SIG-M5 treated with dmso at 0.1 percent for 504 hours (cell line): ENCODE results near the gene ANKRD42.
A peak's percentile ranks its signal among the peaks of the same experiment; 100 is the strongest.
"Not testable (repeated sequence)": the region's sequence is repeated elsewhere in the genome, so short reads cannot be mapped to it uniquely, and the experiment has no call there.

ENCODE experiments used
- DNase-seq: peaks from one replicate; lab custom pipeline; 2025; ENCODE audit not compliant: unreplicated experiment; lab: John Stamatoyannopoulos, UW

ANKRD42 gene

DNA sequence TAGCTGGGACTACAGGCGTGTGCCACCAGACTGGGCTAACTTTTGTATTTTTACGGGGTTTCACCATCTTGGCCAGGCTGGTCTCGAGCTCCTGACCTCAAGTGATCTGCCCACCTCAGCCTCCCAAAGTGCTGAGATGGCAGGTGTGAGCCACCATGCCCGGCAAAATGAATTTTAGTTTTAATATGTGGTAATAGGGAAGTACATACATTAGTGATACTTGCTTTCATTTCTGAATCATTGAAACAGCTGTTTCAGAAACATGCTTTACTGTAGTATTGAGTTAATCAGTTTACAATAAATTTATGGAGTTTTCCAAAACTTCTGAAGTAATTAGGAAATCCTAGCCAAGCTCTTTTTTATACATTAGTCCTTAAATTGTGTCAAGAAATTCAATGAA is 21.0 kb upstream of the ANKRD42 start:
- no peak for DNase-seq

DNA sequence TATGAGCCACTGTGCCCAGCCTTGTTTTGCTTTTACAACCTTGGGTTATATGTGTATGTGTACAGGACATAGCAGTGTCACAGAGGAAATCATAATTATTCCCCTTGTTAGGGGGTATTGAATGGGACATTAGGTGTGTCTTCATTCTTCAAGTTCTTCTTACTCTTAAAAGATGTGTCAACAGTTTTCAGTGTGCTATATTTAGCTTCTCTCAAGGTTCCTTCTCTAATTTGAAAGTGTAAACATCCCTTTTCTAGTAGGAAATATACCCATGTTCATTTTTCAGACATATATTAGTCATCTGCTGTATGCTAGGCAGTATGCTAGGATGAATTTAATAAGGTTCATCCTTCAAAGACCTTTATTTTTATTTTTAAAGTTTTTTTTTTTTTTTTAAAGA is 19.5 kb upstream of the ANKRD42 start:
- DNase-seq: peak; percentile 43

DNA sequence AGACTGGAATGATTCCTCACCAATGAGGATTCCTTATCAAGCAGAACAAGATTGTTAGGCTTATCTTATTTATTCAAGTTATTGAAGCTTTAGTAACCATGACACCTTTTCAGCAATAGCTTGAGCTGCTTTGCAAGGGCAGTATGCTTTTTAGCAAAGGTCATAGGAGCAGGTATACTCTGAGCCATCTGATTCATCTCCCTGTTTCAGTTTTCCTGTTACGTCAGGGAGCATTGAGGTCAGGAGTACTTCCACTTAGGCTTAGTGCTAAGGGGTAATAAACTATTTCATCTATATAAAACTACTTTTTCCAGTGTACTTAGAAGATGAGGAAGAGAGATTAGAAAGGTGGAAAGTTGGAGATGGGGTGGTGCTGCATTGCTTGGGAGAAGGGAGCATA is 17.7 kb upstream of the ANKRD42 start:
- no peak for DNase-seq

DNA sequence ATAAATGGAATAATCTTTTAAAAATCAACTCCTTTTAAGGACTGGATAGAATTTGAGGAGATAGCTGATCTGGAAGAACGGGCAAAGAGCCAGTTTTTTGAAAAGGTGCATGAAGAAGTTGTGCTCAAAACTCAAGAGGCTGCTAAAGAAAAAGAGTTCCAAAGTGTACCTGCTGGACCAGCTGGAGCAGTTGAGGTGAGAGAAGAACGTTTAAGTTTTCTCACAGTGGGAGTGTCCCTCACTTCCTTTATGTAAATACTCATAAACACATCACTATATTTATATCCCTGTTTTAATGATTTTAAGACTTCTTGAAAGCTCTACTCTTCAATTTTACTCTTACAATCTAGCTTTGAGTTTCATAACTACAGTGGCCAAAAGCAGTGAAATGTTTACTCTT is 11.7 kb upstream of the ANKRD42 start:
- no peak for DNase-seq

DNA sequence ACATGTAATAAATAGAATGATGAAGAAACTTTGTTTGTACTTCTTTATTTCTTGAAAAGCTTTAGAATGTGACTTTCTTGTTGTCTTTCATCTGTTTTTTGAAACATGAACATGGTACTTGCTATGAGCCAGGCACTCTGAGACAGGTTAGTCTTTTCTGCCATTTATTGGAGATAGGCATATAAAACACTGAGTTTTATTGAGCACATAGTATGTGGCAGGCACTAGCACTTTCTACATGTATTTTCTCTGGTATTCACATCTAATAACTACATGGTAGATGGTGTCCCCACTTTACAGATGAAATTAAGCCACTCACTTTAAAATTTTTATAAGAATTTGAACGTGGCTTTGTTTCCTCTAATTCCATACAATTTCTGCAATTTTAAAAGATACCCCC is 7.7 kb upstream of the ANKRD42 start:
- no peak for DNase-seq

DNA sequence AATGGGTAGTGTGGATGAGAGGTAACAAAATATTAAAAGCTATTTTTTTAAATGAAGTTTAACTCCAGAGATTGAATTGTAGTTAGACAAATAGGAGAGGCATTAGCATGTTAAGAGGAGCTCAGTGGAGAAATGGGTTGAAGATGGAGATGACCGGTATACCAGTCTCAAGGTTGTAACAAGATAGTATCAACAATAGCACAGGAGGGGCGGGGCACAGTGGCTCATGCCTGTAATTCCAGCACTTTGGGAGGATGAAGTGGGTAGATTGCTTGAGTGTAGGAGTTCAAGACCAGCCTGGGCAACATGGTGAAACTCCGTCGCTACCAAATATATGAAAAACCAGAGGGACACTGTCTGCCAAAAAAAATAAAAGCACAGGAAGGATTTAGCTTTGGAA is 6.0 kb upstream of the ANKRD42 start:
- no peak for DNase-seq

DNA sequence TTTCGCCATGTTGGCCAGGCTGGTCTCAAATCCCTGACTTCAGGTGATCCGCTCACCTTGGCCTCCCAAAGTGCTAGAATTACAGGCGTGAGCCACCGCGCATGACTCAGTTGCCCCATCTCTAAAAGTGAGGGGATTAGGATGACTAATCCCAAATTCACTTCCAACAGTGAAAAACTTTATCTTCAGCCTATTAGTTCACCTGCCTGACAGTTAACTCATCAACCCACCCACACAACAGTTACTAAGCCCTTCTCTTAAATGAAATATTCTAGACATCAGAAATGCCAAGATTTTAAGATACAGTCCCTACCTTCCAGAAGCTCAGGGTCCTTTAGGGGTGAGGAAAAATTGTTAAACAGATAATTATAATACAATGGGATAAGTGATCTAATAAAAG is 2.0 kb upstream of the ANKRD42 start:
- DNase-seq: no peak

DNA sequence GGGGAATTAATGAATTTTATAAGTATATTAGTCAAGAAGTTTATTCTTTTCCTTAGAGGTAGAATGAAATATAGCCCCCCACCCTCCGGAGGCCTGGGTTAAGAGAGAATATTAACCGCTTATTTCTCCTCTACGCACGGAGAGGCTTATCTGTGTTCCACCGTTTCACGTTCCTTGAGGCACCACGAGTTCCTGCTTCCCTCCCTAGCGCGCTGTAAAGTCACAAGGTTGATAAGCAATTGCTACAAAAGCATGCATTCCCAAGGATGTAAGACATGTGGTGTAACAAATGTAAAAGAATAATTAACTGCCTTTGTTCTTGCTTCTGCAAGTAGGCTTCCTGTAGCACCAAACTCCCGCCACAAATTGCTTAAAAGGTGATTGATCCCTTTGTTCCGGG is 1.5 kb upstream of the ANKRD42 start:
- no peak for DNase-seq

DNA sequence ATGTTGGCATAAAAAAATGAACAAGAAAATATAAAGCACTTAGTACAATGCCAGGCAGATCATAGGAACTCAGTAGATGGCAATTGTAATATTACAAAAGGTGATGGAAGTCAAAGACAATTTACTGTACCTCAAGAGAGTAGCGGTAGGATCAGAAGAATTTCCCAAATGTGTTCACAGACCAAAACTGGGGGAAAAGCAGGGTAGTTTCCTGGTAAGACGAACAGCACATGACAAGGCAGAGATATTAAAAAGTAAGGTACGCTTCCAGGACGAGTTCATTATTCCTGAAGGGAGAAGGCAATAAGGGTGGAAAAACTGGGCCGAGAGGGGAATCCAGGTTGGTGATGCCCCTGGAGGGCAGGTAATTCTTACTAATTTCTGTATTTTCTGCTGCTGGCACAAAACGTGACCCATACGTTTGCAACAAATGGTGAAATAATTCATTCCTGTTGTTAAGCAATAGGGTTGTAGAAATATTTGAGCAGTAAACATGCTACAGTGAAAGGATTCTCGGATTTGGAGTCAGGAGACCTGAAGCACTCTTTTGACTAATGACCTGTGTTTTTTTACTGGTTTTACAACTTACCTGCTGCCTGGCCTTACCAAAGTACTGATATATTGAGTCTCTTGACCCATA is 786 bp upstream of the ANKRD42 start:
- DNase-seq: no peak

DNA sequence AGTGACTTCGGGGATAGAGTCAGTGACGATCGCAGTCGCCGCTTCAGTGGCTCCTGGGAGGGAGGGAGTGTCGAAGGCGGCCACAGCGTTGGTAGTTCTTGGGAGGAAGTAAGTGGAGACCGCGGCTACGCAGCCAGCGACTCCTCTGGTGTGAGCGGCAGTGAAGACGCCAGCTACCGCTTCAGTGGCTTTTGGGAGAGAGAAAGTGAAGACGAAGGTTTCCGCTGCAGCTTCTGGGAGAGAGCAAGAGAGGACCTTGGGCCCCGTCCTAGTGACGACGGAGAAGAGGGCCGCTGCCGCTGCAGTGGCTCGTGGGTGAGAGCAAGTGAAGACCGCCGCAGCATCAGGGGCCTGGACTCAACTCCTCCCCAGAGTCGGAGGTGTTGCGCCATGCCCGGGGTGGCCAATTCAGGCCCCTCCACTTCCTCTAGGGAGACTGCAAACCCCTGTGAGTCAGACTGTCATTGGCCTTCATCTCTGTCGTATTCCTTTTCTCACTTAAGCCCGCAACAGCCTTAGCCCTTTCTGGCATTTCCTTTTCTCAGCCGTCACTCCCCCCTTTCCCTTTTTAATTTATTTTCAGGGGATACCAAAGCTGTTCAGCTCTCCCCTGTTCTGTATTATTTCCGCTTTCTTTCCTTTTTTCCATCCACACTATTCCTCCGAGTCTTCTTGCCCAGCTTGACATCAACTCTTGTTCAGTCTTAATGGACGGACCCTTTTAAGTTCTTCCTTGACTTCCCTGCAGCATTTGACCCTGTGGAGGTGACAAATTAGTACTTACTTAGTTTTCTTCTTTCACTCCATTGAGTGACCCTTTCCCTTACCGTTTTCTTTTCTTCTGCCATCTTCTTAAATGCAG is 1.0 kb downstream of the ANKRD42 start:
- peak; percentile 91 for DNase-seq

DNA sequence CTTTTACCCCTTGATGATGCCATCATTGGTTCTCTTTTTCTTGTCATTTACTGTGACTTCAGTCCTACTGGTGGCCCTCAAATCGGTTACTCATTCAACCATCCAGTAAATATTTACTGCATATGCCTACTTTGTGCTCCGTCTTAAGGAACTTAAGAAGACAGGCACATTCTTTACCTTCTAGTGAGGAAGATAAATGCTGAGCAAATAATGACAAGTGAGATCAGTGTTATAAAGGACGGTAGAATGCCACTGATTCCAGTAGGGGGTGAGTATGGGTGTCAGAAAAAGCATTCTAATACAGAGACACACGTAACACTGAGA is 1.6 kb downstream of the ANKRD42 start:
- DNase-seq: peak; percentile 38

DNA sequence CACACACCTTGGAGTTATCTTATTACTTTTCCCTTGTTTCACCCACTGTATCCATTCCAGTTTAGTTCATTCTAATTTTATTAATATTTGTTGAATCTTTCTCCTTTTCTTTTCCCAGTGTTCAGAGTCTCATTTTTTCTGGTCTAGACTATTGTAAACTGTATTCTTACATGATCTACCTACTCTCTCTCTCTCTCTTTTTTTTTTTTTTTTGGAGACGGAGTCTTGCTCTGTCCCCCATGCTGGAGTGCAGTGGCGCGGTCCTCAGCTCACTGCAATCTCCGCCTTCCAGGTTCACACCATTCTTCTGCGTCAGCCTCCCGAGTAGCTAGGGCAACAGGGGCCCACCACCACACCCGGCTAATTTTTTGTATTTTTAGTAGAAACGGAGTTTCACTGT is 2.1 kb downstream of the ANKRD42 start:
- DNase-seq: no peak

DNA sequence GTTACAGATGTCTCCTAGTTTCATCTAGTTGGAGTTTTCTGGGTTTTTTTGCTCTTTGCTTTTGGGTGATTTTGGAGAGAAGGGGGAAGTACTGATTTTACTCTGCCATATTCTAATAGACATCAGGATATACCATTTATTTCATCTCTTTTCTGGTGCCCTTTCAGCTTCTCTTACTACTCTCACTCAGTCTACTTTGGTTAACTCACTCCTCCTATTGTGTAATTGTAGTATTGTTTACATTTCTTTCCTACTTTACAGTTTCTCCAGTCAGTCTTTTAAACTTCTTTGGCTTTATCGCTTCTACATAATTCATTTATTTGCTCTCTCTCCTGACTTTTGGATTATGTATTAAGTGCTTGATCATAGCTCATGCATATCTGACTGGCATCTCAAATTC is 6.5 kb downstream of the ANKRD42 start:
- DNase-seq: no peak

DNA sequence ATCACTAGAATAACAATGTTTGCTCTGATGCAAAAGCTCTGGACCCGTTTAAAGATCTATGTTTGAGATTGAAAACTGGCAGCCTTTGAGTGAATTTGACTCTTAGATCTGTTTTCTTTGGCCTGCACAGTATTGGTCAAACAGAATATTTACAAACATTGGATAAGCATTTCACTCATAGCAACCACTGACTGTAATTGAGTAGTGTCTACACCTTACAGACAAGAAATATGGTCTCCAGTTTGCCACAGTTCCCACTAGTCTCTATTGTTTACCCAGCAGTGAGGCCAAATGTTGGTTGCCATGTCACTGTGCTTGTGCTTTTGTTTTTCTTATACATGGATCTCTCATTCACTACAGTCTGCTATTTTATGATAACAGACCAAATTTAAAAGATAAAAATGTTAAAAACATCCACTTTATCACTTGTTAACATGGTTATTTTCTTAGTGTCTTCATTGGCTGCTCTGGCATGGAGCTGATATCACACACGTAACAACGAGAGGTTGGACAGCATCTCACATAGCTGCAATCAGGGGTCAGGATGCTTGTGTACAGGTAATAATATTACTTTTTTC is 12.2 kb downstream of the ANKRD42 start:
- no peak for DNase-seq

DNA sequence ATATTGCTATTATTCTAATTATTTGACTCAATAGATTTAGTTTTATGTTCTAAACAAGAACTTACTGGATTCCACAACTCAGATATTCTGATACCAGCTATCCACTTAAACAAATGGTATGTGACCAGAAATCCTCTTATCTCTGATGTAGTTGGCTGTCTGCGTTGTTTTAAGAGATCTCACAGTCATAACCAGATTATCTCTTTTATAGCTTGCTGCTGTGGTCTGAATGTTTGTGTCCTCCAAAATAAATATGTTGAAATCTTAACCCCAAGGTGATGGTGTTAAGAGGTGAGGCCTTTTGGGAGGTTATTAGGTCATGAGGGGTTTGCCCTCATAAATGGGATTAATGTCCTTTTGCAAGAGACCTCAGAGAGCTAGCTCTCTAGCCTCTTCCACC is 12.7 kb downstream of the ANKRD42 start:
- no peak for DNase-seq

DNA sequence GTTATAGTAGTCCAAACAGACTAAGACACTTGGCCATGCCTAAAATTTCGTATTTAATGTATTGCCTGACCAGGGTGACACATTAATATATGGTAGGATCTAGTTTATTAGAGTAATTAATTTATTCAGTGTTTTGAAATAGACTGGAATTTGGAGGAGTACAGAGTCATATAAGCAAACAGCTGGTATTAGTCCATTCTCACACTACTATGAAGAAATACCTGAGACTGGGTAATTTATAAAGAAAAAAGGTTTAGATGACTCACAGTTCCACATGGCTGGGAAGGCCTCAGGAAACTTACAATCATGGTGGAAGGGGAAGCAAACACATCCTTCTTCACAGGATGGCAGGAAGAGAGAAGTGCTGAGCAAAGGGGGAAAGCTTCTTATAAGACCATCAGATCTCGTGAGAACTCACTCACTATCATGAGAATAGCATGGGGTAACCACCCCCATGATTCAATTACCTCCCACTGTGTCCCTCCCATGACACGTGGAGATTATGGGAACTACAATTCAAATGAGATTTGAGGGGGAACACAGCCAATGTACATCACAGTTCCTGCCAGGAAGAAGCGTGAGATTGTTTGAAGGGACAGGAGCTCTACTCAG is 13.4 kb downstream of the ANKRD42 start:
- not testable (repeated sequence) for DNase-seq

DNA sequence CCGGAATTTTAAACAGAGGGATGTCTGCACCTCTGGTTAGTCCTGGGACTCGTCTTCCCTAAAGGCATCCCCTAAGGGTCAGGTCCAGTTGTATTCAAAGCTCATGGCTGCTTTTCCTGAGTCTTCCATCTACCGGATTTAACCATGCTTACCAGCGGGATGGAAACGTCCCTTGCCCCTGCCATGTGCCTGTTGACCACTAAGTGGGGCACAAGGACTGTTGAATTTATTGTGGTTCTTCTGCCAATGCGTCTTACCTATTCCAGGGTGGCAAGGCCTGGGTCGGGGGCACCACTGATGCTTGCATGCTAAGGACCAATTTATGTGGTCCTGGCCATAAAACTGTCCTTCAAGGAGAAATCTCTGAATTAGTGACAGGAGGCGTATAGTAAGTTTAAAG is 25.6 kb downstream of the ANKRD42 start:
- no peak for DNase-seq

DNA sequence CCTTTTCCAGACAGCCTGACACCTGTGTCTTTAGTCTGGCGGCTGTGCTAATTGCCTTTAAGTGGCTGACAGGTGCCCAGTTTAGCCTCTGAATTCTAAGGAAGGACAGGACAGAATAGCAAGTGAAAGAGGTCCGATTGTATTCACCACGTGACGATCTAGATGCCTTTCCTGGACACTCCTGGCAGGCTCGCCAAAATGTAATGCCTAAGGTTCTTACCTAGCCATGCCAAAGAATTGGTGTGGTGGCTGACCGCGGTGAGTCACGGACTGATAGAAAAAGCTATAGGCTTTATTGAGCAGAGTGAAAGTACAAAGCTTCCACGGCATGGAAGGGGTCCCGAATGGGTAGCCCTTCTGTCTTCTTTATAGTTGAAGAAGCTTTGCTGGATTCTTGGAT is 26.7 kb downstream of the ANKRD42 start:
- no peak for DNase-seq

DNA sequence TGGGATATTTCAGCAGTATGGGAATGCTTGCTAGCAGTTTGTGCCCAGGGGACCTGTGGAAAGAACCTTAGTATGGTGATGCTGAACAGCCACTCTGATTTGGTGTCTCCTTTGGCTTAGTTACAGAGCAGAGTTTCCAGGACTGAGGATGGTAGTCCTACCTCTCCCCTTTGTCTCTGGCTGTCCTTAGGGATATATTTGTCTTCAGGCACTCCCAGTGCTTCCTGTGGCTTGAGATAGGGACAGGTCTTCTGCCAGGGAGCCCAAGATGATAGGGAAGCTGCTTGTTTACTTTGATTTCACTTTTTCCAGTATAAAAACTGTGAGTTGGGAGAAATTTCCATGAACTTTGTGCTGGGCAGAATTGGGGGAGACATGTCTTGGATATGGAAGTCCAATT is 28.2 kb downstream of the ANKRD42 start:
- no peak for DNase-seq

DNA sequence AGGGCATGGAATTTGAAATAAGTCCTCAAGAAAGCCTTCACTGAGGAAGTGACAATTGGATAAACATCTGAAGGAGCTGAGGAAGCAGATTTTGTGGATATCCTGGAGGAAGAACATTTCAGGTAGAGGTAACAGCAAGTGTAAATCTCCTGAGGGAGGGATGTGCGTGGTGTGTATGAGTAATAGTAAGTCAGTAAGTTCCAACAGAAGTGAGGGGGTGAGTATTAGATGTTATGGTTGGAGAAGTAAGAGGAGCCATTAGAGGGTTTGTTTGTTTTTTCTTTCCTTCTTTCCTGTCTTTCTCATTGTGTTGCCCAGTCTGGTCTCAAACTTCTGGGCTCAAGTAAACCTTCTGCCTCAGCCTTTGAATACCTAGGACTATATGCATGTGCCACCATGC is 29.0 kb downstream of the ANKRD42 start:
- no peak for DNase-seq

DNA sequence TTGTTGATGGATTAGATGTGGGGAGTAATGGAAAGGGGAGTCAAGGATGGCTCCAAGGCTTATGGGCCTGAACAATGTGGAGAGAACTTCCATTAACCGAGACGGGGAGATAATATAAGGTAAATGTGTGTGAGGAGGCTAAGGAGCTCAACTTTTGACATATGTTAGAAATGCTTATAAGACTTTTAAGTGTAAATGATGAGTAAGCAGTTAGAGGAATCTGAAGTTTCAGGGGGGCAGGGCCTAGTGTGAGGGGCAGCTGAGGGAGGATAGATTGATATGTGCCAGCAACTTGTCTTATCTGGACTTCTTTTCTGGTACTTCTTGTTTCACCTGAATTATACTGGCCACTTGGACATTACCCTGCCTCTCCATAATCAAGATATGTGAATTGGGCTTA is 29.9 kb downstream of the ANKRD42 start:
- DNase-seq: no peak

DNA sequence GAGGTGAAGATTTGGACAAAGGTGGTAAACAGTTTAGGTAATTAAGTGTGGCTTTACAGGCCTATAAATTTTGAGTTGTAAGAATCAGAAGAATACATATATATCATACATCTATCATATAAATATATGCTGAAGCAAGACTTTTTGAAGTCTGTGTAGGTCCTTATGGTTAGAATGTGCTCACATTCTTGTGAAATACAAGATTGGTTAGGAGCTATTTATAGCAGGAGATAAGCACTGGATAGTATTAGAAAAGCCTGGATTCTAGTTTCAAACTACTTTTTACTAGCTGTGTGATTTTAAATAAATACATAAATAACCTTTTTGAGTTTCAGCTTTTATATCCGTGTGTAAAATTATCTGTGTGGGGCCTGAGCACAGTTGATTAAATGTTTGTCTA is 42.3 kb downstream of the ANKRD42 start:
- no peak for DNase-seq
